HFFc6 (cell line): ENCODE measurements around the gene FXYD7. TPM values are rescaled to one million over a fixed set of nuclear protein-coding genes. Genes with fewer than 3 reads are reported as not detected.

ENCODE experiments used
- DNase-seq: peaks from one replicate; pipeline ENCODE4 v3.0.0-alpha.2; 2018
- H3K27ac Mint-ChIP-seq: 2 replicates; pipeline ENCODE4 v1.8.0; 2020; ENCODE audit warnings: mild to moderate bottlenecking, mixed read lengths
- H3K27me3 Mint-ChIP-seq: 2 replicates; pipeline ENCODE4 v1.8.0; 2021; ENCODE audit warnings: mild to moderate bottlenecking, moderate library complexity, mixed read lengths; ENCODE audit not compliant: insufficient read depth
- H3K36me3 Mint-ChIP-seq: 2 replicates; pipeline ENCODE4 v1.8.0; 2021; ENCODE audit warnings: low read depth, mixed read lengths
- H3K4me1 Mint-ChIP-seq: 2 replicates; pipeline ENCODE4 v1.8.0; 2020; ENCODE audit warnings: low read depth, mixed read lengths
- H3K4me3 Mint-ChIP-seq: 2 replicates; pipeline ENCODE4 v1.8.0; 2020; ENCODE audit warnings: mild to moderate bottlenecking, moderate library complexity, mixed read lengths
- H3K9me3 Mint-ChIP-seq: 2 replicates; pipeline ENCODE4 v1.8.0; 2020; ENCODE audit warnings: mild to moderate bottlenecking, mixed read lengths
- total RNA-seq, 6 experiments: library from RNA; stranded (reverse); fragmentation: NEBNext Ultra II Directional; extraction: Animal tissue kit (Norgen Biotek cat#: 25700); gene quantifications; 2 replicates in 1 of 6; 3 replicates in 5 of 6; pipeline ENCODE4 v1.2.3, GENCODE V29; 2021
- TF ChIP-seq, protein P1 (sequence below): fragments of 200-600 bp; sonication (generic); IDR thresholded peaks from 2 replicates; pipeline ENCODE4 v1.5.0; 2021; ENCODE audit warnings: antibody characterized with exemption, mild to moderate bottlenecking

The FXYD7 gene
- total RNA-seq, 6 experiments from 2014 or later, result 0.32 to 0.87 (median 0.68) TPM; not detected in 3

DNA sequence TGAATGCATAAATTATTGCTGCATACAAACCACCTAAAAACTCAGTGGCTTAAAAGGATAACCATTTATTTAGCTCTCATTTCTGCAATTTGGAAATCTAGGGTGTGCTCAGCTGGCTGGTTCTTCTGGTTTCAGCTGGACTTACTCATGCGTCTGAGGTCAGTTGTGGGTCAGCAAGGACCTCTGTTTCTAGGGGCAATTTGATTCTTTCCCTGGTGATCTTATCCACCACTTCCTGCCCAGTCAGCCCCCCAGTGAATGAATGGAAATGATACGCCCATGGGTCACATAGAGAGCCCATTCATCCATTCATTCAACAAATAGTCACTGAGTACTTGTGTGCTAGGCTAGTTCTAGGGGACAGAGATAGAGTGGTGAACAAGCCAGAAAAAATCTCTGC is 21.4 kb downstream of the FXYD7 start:
- no peak for DNase-seq
- Mint-ChIP-seq H3K36me3 (peaks cover 89% of the 10 kb centered on the region), H3K27me3 (no peaks in the 10 kb centered on the region; the same call in 1 of the 2 replicates), H3K9me3 (peaks cover 56% of the 10 kb centered on the region), H3K4me3 (no peak overlapping the region), H3K27ac (no peak overlapping the region), H3K4me1 (peaks cover 52% of the 10 kb centered on the region)
- TF ChIP-seq, protein P1, sequence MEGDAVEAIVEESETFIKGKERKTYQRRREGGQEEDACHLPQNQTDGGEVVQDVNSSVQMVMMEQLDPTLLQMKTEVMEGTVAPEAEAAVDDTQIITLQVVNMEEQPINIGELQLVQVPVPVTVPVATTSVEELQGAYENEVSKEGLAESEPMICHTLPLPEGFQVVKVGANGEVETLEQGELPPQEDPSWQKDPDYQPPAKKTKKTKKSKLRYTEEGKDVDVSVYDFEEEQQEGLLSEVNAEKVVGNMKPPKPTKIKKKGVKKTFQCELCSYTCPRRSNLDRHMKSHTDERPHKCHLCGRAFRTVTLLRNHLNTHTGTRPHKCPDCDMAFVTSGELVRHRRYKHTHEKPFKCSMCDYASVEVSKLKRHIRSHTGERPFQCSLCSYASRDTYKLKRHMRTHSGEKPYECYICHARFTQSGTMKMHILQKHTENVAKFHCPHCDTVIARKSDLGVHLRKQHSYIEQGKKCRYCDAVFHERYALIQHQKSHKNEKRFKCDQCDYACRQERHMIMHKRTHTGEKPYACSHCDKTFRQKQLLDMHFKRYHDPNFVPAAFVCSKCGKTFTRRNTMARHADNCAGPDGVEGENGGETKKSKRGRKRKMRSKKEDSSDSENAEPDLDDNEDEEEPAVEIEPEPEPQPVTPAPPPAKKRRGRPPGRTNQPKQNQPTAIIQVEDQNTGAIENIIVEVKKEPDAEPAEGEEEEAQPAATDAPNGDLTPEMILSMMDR, result no peak

DNA sequence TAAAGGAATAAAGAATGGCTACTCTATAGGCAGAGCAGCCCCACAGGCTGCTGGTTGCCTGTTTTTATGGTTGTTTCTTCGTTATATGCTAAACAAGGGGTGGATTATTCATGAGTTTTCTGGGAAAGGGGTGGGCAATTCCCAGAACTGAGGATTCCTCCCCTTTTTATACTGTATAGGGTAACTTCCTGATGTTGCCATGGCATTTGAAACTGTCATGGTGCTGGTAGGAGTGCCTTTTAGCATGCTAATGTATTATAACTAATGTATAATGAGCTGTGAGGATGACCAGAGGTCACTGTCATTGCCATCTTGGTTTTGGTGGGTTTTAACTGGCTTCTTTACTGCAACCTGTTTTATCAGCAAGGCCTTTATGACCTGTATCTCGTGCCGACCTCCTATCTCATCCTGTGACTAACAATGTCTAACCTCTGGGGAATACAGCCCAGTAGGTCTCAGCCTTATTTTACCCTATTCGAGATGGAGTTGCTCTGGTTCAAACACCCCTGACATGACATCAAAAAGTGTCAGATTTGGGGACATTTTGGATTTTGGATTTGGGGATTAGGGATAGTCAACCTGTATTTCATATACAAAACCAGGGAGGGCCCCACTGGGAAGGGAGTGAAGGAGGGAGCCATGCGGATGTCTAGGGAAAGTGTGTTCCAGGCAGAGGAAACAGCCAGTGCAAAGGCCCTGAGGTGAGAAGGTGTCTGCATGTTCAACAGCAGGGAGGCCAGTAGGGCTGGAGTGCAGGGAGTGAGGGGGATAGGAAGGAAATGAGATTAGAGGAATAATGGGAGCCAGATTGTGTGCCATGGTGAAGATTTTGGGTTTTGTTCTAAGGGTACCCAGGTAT is 22.4 kb downstream of the FXYD7 start:
- peaks cover 56% of the 10 kb centered on the region for H3K9me3 Mint-ChIP-seq
- no peak overlapping the region for H3K27ac Mint-ChIP-seq
- no peaks in the 10 kb centered on the region; the same call in 1 of the 2 replicates for H3K27me3 Mint-ChIP-seq
- DNase-seq, result no peak
- TF ChIP-seq, protein P1, result no peak
- no peak overlapping the region for H3K4me3 Mint-ChIP-seq
- H3K36me3 Mint-ChIP-seq, result peaks cover 80% of the 10 kb centered on the region
- H3K4me1 Mint-ChIP-seq, result peaks cover 52% of the 10 kb centered on the region

DNA sequence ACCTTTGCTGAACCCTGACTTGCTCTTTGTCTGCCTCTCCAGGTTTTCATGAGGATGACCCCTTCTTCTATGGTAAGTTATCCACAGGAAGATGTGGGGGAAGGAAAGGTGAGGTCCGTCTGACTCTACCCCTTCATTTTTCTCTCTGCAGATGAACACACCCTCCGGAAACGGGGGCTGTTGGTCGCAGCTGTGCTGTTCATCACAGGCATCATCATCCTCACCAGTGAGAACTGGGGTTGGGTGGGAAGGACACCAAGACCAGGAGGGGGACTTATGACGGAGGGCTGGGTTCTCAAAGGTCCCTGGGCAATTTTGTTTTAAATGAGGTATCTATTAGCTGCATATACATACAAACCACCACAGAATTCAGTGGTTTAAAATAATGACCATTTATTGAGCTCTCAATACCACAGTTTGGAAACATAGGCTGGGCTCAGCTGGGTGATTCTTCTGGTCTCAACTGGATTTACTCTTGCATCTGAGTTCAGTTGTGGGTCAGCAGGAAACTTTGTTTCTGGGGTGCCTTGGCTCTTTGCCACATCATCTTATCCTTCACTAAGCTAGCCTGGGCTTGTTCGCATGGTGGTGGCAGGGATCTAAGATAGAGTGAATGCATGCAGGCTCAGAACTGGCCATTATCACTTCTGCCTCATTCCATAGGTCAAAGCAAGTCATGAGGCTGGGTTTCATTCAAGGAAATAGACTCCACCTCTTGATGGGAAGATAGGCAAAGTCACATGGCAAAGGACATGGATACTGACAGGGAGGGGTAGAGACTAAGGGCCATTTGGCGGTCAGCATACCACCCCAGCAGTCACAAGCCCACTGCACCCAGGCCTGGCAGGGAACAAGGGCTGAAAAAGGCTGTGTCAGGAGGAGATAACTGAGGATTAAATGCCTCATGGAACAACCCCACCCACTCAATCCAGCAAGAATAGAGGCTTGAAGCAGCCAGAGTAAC is 23.3 kb downstream of the FXYD7 start:
- H3K9me3 Mint-ChIP-seq, result peaks cover 53% of the 10 kb centered on the region
- TF ChIP-seq, protein P1, result no peak
- peaks cover 70% of the 10 kb centered on the region for H3K36me3 Mint-ChIP-seq
- H3K4me1 Mint-ChIP-seq, result peaks cover 52% of the 10 kb centered on the region
- DNase-seq, result no peak
- H3K27me3 Mint-ChIP-seq, result no peaks in the 10 kb centered on the region; the same call in 1 of the 2 replicates
- no peak overlapping the region for H3K27ac Mint-ChIP-seq
- no peak overlapping the region for H3K4me3 Mint-ChIP-seq

DNA sequence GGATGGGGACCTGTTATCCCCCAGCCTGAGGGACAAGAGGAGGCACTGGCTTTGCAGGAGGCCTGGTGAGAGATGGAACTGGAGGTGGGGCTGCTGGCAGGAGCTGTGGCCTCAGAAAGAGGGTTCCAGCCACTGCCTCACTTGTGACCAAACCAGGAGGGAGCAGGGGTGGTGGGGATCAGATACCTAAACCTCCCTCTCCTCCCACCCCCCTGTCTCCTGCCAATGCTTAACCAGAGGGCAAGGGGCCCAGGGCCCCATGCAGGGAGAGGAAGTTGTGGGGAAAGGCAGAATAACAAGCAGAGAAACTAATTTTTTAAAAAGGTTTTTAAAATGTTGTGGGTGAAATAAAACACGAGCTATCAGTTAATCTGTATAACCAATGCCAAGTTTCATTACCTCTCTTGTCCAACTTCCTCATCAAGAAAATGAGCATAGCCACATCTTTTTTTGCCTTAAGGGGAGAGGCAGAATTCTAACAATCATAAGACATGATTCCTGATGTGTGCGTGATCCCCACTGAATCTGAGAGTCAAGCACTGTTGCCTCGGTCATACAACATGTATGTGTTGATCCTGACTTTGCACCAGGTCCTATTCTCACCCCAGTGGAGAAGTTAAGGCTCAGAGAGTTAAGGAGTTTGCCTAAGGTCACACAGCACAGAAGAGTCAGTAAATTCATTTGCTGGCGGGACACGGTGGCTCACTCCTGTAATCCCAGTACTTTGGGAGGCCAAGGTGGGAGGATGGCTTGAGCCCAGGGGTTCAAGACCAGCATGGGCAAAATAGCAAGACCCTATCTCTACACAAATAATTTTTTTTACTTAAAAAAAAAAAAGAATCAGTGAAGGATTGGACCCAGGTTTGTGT is 24.4 kb downstream of the FXYD7 start:
- DNase-seq, result no peak
- peaks cover 48% of the 10 kb centered on the region for H3K4me1 Mint-ChIP-seq
- TF ChIP-seq, protein P1, result no peak
- H3K27ac Mint-ChIP-seq, result no peak overlapping the region
- peaks cover 61% of the 10 kb centered on the region for H3K36me3 Mint-ChIP-seq
- peaks cover 45% of the 10 kb centered on the region for H3K9me3 Mint-ChIP-seq
- no peaks in the 10 kb centered on the region; the same call in none of the 2 replicates for H3K27me3 Mint-ChIP-seq
- no peak overlapping the region for H3K4me3 Mint-ChIP-seq

DNA sequence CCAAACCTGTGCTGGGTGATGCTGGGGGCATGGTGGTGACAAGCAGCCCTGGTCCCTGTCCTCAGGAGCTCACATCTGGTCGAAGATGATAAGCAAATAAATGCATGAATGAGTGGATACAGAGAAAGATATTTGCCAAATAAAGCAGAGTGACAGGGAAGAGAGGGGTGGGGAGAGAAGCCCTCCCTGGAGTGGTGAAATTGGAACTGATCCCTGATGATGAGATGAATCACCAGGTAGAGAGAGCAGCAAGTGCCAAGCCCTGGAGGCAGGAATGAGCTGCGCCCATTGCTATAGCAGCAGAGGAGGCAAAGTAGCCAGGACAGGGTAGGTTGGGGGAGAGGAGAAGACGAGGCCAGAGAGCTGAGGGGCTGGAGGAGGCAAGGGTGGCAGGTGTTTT is 25.1 kb downstream of the FXYD7 start:
- no peaks in the 10 kb centered on the region; the same call in none of the 2 replicates for H3K27me3 Mint-ChIP-seq
- H3K36me3 Mint-ChIP-seq, result peaks cover 60% of the 10 kb centered on the region
- peak overlapping the region; percentile 63 for H3K27ac Mint-ChIP-seq
- peaks cover 41% of the 10 kb centered on the region for H3K4me1 Mint-ChIP-seq
- DNase-seq, result peak; percentile 65
- TF ChIP-seq, protein P1, result peak; percentile 23; the same call in 1 of the 2 replicates
- peaks cover 38% of the 10 kb centered on the region for H3K9me3 Mint-ChIP-seq
- H3K4me3 Mint-ChIP-seq, result no peak overlapping the region
